SK-N-SH treated with all-trans-retinoic acid at 6 μM for 48 hours (cell line): Measurements from ENCODE around the gene NOLC1.

Source experiments
- ATAC-seq: fragments of 200-7000 bp; cut with Tn5 transposase; 3 replicates; pipeline ENCODE4 v1.9.1; 2020; ENCODE audit warnings: mild to moderate bottlenecking, moderate library complexity
- ARNTL ChIP-seq: fragments of 450-650 bp; formaldehyde crosslinking; IDR thresholded peaks from 2 replicates; pipeline ENCODE4 v1.5.0; 2020; ENCODE audit warnings: low read depth, mild to moderate bottlenecking, moderate library complexity, borderline replicate concordance
- BACH2 ChIP-seq: fragments of 250-450 bp; sonication (Bioruptor Pico); IDR thresholded peaks from 2 replicates; pipeline ENCODE4 v1.9.0; 2021; ENCODE audit warnings: mild to moderate bottlenecking, borderline replicate concordance
- CSDC2 ChIP-seq: fragments of 250-450 bp; sonication (Bioruptor Pico); IDR thresholded peaks from 2 replicates; pipeline ENCODE4 v1.5.0; 2020; ENCODE audit warnings: mild to moderate bottlenecking, moderate library complexity
- OSR1 ChIP-seq: fragments of 250-450 bp; sonication (Bioruptor Pico); IDR thresholded peaks from 2 replicates; pipeline ENCODE4 v1.8.0; 2022; ENCODE audit warnings: moderate library complexity, mild to moderate bottlenecking, inconsistent platforms
- PPARA ChIP-seq: fragments of 250-450 bp; sonication (Bioruptor Pico); IDR thresholded peaks from 2 replicates; pipeline ENCODE4 v1.5.0; 2020; ENCODE audit warnings: mild to moderate bottlenecking, borderline replicate concordance
- SNAI2 ChIP-seq: fragments of 250-450 bp; sonication (Bioruptor Pico); IDR thresholded peaks from 2 replicates; pipeline ENCODE4 v1.5.0; 2020; ENCODE audit warnings: mild to moderate bottlenecking, moderate library complexity
- TCF4 ChIP-seq: fragments of 250-450 bp; sonication (Bioruptor Pico); IDR thresholded peaks from 2 replicates; pipeline ENCODE4 v1.8.0; 2021; ENCODE audit warnings: mild to moderate bottlenecking, moderate library complexity, borderline replicate concordance
- TOX ChIP-seq: fragments of 250-450 bp; sonication (Bioruptor Pico); IDR thresholded peaks from 2 replicates; pipeline ENCODE4 v1.8.0; 2021; ENCODE audit warnings: mild to moderate bottlenecking, moderate library complexity, borderline replicate concordance
- ZFP30 ChIP-seq: fragments of 450-650 bp; formaldehyde crosslinking; IDR thresholded peaks from 2 replicates; pipeline ENCODE4 v1.5.0; 2022; ENCODE audit warnings: mild to moderate bottlenecking, moderate library complexity
- ZNF565 ChIP-seq: fragments of 450-650 bp; formaldehyde crosslinking; conservative IDR thresholded peaks from 2 replicates; pipeline ENCODE4 v1.5.0; 2020; ENCODE audit warnings: low read depth, mild to moderate bottlenecking, moderate library complexity
- ZNF70 ChIP-seq: fragments of 450-650 bp; formaldehyde crosslinking; IDR thresholded peaks from 2 replicates; pipeline ENCODE4 v1.5.0; 2020; ENCODE audit warnings: mild to moderate bottlenecking, moderate library complexity
- TF ChIP-seq, protein P1 (sequence below): fragments of 250-450 bp; sonication (Bioruptor Pico); IDR thresholded peaks from 2 replicates; pipeline ENCODE4 v1.8.0; 2020; ENCODE audit warnings: mild to moderate bottlenecking, moderate library complexity, borderline replicate concordance
- TF ChIP-seq, protein P2 (sequence below): fragments of 250-450 bp; sonication (Bioruptor Pico); IDR thresholded peaks from 2 replicates; pipeline ENCODE4 v1.5.1; 2021; ENCODE audit warnings: mild to moderate bottlenecking, moderate library complexity
- TF ChIP-seq, protein P3 (sequence below): fragments of 250-450 bp; sonication (Bioruptor Pico); IDR thresholded peaks from 2 replicates; pipeline ENCODE4 v1.8.0; 2021; ENCODE audit warnings: low read depth, mild to moderate bottlenecking, moderate library complexity, borderline replicate concordance
- TF ChIP-seq, protein P4 (sequence below): fragments of 250-450 bp; sonication (Bioruptor Pico); IDR thresholded peaks from 2 replicates; pipeline ENCODE4 v1.5.0; 2020; ENCODE audit warnings: mild to moderate bottlenecking, moderate library complexity
- TF ChIP-seq, protein P5 (sequence below): fragments of 250-450 bp; sonication (Bioruptor Pico); IDR thresholded peaks from 2 replicates; pipeline ENCODE4 v1.5.1; 2020; ENCODE audit warnings: low read depth, mild to moderate bottlenecking, moderate library complexity

Gene NOLC1

DNA sequence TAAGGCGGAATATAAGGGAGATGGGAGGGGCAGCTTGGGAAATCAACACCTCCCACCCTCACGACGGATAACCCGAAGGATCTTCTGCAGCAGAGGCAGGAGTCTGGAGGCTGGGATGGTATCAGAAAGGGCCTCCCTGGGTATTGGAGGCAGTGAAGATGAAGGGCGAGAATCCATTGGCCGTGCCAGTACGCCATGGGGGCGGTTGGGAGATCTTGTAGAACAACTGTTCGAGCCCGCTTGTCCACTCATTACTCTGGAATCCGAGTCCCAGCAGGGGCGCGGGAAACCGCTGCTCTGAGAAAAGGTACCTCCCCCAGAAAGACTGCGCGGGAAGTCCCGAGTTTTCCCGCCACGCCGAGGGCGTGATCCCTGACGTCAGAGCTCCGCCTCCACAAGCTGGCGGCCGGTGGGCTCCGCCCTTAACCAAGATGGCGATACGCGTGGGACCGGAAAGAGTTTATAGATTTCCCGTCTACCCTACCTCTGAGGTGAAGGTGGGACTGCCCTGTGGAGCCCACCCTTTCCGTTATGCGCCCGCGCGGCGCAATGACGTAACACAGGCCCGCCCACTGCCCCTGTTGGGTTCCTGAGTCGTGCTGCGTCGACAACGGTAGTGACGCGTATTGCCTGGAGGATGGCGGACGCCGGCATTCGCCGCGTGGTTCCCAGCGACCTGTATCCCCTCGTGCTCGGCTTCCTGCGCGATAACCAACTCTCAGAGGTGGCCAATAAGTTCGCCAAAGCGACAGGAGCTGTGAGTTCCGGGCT lies at the start of gene NOLC1:
Gene NOLC1, plus strand, starts transcription at position 616 of the 771 bp plus-strand sequence. Its CDS starts 22 bp downstream, at position 638.
- peak; percentile 94 for ATAC-seq
- TF ChIP-seq TOX (no peak), TCF4 (no peak), CSDC2 (CRISPR knock-in tag) (no peak), ZNF565 (no peak), ZFP30 (CRISPR knock-in tag) (no peak), SNAI2 (CRISPR knock-in tag) (no peak), ARNTL (CRISPR knock-in tag) (no peak)
- TF ChIP-seq, protein P1, sequence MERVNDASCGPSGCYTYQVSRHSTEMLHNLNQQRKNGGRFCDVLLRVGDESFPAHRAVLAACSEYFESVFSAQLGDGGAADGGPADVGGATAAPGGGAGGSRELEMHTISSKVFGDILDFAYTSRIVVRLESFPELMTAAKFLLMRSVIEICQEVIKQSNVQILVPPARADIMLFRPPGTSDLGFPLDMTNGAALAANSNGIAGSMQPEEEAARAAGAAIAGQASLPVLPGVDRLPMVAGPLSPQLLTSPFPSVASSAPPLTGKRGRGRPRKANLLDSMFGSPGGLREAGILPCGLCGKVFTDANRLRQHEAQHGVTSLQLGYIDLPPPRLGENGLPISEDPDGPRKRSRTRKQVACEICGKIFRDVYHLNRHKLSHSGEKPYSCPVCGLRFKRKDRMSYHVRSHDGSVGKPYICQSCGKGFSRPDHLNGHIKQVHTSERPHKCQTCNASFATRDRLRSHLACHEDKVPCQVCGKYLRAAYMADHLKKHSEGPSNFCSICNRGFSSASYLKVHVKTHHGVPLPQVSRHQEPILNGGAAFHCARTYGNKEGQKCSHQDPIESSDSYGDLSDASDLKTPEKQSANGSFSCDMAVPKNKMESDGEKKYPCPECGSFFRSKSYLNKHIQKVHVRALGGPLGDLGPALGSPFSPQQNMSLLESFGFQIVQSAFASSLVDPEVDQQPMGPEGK (CRISPR knock-in tag), result no peak
- TF ChIP-seq, protein P2, sequence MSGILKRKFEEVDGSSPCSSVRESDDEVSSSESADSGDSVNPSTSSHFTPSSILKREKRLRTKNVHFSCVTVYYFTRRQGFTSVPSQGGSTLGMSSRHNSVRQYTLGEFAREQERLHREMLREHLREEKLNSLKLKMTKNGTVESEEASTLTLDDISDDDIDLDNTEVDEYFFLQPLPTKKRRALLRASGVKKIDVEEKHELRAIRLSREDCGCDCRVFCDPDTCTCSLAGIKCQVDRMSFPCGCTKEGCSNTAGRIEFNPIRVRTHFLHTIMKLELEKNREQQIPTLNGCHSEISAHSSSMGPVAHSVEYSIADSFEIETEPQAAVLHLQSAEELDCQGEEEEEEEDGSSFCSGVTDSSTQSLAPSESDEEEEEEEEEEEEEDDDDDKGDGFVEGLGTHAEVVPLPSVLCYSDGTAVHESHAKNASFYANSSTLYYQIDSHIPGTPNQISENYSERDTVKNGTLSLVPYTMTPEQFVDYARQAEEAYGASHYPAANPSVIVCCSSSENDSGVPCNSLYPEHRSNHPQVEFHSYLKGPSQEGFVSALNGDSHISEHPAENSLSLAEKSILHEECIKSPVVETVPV (CRISPR knock-in tag), result no peak

DNA sequence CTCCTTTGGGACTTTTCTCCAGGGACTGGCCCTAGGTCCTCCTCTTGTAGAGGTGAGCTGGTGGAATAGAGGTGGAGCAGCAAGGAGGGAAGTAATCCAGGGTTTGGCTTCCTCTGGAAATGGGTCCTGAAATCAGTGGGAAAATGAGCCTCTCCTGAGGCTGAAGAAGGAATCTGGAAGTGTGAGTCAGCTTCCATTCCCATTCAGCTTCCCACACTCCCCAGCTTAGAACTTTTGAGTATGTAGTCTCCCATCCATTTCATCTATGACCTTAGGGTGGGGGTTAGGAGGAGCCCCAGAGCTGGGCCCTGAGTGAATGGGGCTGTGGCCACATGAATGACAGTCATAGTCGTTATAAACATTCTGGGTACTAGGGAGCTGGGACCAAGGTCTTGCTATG lies 49.8 kb upstream of the NOLC1 start:
- no peak for ATAC-seq
- TF ChIP-seq BACH2 (no peak), OSR1 (CRISPR knock-in tag) (no peak), ZNF70 (no peak), TOX (no peak), ARNTL (CRISPR knock-in tag) (no peak), ZFP30 (CRISPR knock-in tag) (no peak)
- TF ChIP-seq, protein P3, sequence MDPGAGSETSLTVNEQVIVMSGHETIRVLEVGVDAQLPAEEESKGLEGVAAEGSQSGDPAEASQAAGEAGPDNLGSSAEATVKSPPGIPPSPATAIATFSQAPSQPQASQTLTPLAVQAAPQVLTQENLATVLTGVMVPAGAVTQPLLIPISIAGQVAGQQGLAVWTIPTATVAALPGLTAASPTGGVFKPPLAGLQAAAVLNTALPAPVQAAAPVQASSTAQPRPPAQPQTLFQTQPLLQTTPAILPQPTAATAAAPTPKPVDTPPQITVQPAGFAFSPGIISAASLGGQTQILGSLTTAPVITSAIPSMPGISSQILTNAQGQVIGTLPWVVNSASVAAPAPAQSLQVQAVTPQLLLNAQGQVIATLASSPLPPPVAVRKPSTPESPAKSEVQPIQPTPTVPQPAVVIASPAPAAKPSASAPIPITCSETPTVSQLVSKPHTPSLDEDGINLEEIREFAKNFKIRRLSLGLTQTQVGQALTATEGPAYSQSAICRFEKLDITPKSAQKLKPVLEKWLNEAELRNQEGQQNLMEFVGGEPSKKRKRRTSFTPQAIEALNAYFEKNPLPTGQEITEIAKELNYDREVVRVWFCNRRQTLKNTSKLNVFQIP (CRISPR knock-in tag), result no peak
- TF ChIP-seq, protein P4, sequence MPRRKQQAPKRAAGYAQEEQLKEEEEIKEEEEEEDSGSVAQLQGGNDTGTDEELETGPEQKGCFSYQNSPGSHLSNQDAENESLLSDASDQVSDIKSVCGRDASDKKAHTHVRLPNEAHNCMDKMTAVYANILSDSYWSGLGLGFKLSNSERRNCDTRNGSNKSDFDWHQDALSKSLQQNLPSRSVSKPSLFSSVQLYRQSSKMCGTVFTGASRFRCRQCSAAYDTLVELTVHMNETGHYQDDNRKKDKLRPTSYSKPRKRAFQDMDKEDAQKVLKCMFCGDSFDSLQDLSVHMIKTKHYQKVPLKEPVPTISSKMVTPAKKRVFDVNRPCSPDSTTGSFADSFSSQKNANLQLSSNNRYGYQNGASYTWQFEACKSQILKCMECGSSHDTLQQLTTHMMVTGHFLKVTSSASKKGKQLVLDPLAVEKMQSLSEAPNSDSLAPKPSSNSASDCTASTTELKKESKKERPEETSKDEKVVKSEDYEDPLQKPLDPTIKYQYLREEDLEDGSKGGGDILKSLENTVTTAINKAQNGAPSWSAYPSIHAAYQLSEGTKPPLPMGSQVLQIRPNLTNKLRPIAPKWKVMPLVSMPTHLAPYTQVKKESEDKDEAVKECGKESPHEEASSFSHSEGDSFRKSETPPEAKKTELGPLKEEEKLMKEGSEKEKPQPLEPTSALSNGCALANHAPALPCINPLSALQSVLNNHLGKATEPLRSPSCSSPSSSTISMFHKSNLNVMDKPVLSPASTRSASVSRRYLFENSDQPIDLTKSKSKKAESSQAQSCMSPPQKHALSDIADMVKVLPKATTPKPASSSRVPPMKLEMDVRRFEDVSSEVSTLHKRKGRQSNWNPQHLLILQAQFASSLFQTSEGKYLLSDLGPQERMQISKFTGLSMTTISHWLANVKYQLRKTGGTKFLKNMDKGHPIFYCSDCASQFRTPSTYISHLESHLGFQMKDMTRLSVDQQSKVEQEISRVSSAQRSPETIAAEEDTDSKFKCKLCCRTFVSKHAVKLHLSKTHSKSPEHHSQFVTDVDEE (CRISPR knock-in tag), result no peak
- TF ChIP-seq, protein P5, sequence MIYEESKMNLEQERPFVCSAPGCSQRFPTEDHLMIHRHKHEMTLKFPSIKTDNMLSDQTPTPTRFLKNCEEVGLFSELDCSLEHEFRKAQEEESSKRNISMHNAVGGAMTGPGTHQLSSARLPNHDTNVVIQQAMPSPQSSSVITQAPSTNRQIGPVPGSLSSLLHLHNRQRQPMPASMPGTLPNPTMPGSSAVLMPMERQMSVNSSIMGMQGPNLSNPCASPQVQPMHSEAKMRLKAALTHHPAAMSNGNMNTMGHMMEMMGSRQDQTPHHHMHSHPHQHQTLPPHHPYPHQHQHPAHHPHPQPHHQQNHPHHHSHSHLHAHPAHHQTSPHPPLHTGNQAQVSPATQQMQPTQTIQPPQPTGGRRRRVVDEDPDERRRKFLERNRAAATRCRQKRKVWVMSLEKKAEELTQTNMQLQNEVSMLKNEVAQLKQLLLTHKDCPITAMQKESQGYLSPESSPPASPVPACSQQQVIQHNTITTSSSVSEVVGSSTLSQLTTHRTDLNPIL (CRISPR knock-in tag), result no peak

DNA sequence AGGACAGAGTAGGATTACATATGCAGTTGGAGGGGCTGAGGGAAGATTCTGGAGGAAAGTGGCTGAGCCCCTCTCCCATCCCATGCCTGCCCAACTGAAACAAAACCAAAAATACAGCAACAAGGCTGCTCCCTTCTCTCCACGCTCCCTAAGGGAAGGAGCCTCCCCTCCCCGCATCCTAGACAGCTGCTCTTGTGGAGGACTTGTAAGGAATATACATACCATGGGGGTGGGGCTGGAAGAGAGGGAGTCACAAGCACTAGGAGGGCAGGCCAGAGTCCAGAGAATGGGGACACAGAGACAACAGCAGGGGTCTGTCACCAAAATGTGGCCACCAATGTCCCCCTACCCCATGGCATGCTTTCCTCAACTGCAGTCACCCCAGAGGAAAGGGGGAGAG lies 45.2 kb upstream of the NOLC1 start:
- TF ChIP-seq CSDC2 (CRISPR knock-in tag) (no peak), BACH2 (no peak), PPARA (CRISPR knock-in tag) (no peak), TOX (no peak)
- TF ChIP-seq, protein P1 (CRISPR knock-in tag), result no peak
- no peak for ATAC-seq
